Measurements from ENCODE around the gene PLEKHN1.

The PLEKHN1 gene

DNA sequence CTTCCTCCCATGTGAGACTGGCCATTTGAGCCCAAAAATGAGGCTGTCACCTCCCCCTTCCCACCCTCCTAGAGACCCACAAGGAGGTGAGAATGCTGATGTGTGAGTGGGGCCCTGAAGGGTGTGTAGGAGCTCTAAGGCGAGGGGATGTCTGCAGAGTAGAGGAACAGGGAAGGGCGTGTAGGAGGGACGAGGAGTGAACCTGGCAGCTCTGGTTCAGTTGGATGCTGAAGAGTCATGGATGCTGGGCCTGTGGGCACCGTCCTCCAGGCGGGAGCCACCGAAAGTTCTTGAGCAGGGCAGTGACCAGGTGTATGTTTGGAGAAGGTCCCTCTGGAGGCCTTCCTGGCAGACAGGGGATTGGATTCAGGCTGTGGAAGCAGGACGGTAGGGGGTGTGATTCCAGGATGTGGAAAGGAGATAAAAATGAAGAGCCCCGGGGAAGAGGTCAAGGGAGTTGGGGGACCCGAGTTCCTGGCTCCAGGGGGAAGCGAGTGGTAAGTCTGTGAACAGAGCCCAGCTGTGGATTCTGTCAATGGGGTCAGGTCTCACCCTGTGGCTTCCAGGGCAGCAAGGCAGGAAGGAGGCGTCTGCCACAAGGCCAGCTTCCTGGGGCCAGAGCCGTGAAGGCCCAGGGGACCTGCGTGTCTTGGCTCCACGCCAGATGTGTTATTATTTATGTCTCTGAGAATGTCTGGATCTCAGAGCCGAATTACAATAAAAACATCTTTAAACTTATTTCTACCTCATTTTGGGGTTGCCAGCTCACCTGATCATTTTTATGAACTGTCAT, 34.7 kb upstream of the PLEKHN1 start:
- TF ChIP-seq, protein P1, sequence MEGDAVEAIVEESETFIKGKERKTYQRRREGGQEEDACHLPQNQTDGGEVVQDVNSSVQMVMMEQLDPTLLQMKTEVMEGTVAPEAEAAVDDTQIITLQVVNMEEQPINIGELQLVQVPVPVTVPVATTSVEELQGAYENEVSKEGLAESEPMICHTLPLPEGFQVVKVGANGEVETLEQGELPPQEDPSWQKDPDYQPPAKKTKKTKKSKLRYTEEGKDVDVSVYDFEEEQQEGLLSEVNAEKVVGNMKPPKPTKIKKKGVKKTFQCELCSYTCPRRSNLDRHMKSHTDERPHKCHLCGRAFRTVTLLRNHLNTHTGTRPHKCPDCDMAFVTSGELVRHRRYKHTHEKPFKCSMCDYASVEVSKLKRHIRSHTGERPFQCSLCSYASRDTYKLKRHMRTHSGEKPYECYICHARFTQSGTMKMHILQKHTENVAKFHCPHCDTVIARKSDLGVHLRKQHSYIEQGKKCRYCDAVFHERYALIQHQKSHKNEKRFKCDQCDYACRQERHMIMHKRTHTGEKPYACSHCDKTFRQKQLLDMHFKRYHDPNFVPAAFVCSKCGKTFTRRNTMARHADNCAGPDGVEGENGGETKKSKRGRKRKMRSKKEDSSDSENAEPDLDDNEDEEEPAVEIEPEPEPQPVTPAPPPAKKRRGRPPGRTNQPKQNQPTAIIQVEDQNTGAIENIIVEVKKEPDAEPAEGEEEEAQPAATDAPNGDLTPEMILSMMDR (IDR thresholded peaks at IDR 0.05; ENCODE audit: control insufficient read depth, extremely low read depth, insufficient read depth): no peak

DNA sequence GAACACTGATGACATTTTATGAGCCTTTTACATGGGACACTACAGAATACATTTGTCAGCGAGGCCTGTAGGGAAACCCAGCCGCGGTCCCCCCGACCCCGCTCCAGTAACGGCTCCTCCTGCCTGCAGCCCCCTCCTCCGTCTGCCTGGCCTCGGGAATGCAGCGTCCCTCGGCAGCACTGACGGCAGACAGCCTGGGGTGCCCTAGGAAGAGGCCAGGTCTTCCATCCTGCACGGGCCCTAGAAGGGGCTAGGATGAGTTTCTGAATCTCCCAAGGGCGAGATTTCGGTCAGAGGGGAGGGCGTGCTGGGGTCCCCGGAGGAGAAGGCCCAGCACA, 34.1 kb upstream of the PLEKHN1 start:
- no peak for DNase-seq (ENCODE audit: low read depth)
- TF ChIP-seq, protein P1 (IDR thresholded peaks at IDR 0.05; ENCODE audit: control insufficient read depth, extremely low read depth, insufficient read depth): no peak
- H3K4me3 ChIP-seq (ENCODE audit: low read depth, low read length): no peak overlapping the region; the same call in 1 of the 2 replicates

More for the DNA sequence above, 34.7 kb upstream of the PLEKHN1 start:
- no peak overlapping the region for H3K4me3 ChIP-seq (ENCODE audit: low read depth, low read length)
- no peak for DNase-seq (ENCODE audit: low read depth)

DNA sequence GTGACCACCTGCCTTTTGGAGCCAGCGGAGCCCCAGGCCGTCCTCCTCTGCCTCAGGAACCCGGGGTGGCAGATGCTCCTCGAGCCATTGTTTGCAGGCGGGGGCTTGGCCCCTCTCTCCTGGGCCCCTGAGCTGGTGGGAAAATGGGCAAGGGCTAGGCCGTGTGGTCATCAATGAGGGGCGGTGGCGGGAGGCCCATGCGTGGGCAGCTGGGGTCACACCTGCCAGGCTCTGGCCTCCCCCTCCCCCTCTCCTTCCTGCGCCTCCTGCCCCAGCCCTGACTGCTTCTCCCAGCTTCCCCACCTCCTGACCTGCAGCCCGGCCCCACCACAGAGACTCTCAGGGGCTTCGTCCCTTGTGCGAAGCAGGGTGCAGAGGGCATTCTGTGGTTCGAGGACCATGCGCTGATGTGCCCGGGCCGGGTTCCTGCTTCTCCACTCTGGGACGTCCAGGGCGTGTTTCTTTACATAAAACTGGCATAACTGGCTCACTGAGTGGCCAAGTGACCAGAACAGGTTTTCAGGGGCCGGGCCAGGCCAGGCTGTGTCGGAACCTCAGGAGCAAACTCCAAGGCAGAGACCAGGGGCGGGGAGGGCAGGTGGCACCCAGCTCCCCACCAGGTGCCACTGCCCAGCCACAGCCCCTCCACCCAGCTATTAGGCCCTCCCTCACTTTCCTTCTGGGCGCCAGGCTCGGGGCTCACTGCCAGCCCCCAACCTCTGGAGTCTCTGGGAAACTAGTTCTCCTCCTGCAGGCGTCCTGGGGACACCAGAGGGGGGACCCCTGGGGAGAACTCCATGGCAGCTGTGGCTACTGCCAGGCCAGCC, 33.3 kb upstream of the PLEKHN1 start:
- peak; percentile 82 for DNase-seq (ENCODE audit: low read depth)
- H3K4me3 ChIP-seq (ENCODE audit: low read depth, low read length): peak overlapping the region; percentile 36

DNA sequence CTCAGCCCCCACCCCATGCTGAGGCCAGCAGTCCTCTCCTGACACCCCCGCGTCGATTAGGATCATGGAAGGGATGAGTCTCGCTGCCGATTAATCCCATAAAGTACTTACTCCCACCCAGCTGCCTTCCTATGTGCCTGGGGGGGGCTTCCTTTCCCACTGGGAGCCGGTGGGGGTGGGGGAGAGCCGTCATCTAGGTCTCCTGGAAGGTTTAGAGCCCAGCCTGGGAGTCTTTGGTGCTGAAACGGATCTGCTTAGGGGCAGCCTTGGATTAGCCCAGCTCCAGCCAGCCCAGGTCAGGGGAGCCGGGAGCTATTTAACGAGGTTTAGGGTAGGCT, 32.7 kb upstream of the PLEKHN1 start:
- H3K4me3 ChIP-seq (ENCODE audit: low read depth, low read length): peak overlapping the region; percentile 36
- TF ChIP-seq, protein P1 (IDR thresholded peaks at IDR 0.05; ENCODE audit: control insufficient read depth, extremely low read depth, insufficient read depth): no peak
- DNase-seq (ENCODE audit: low read depth): no peak

More for the DNA sequence above, 33.3 kb upstream of the PLEKHN1 start:
- TF ChIP-seq, protein P1 (IDR thresholded peaks at IDR 0.05; ENCODE audit: control insufficient read depth, extremely low read depth, insufficient read depth): no peak

DNA sequence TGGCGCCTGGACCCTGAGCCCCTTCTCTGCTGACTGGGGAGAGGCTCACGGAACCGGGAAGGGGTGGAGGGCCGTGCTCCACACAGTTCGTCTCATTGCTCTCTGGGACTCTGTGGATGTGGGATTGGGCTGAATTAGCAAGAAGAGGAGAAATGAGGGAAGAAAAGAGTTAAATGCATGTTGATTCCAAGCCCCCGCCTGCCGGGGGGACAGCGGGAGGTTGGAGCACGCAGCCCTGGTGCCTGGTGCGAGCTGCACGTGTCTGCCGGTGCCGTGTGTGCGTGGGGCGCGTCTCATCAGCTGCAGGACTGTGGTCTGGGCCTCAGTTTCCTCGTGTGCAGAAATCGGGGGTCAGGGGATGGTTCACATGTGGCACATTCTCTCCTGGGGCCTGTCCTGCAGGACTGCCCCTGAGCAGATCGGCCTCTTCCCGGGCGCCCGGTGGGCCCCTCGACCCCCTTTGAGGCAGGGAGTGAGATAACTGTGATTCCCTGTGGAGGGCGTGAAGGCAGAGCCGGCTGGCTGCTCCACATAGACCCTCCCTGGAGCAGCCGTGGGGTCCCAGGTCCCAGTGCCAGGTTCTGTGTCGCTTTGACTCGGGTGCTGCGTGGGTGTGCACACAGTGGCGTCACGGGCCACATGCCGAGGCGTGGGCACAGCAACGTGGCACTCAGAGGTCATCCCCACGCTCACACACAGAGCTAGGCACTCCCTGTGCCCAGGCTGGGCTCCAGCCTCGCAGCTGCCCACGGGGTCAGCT, 31.1 kb upstream of the PLEKHN1 start:
- no peak overlapping the region for H3K4me3 ChIP-seq (ENCODE audit: low read depth, low read length)
- DNase-seq (ENCODE audit: low read depth): no peak
- TF ChIP-seq, protein P1 (IDR thresholded peaks at IDR 0.05; ENCODE audit: control insufficient read depth, extremely low read depth, insufficient read depth): no peak

DNA sequence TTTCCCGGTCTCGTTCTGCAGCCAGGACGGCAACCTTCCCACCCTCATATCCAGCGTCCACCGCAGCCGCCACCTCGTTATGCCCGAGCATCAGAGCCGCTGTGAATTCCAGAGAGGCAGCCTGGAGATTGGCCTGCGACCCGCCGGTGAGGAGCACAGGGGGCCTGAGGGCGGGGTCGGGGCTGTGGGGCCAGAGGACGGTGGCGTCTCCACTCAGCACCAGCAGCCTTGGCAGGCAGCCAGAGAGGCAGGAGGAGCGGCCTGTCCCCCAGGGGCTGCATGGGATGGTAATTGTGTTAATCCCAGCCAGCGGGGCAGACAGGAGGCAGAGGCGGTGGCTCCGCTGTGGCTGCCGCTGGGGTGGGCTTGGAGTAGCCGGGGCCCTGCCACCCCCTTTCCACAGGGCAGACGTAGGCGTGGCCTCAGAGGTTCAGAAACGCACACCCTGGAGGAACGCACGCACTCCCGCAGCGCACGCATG, 30.5 kb upstream of the PLEKHN1 start:
- no peak overlapping the region for H3K4me3 ChIP-seq (ENCODE audit: low read depth, low read length)
- TF ChIP-seq, protein P1 (IDR thresholded peaks at IDR 0.05; ENCODE audit: control insufficient read depth, extremely low read depth, insufficient read depth): no peak
- no peak for DNase-seq (ENCODE audit: low read depth)
